ENCODE results near the gene DCTN3.

Gene DCTN3

GRCh38 chr9:34620061-34620994 is at the start of gene DCTN3:
DCTN3 (minus strand) TSS chr9:34620495; CDS start chr9:34620464, 31 bp downstream.
- peak; percentile 97 for DNase-seq

GRCh38 chr9:34665381-34666250 is 45.3 kb upstream of the DCTN3 start:
- DNase-seq = peak; percentile 98

- DNase-seq = no peak
Measured at GRCh38 chr9:34665067-34665380, 44.7 kb upstream of the DCTN3 start.

GRCh38 chr9:34664281-34665066 is 44.2 kb upstream of the DCTN3 start:
- peak; percentile 89 for DNase-seq

GRCh38 chr9:34663303-34663605 is 43.0 kb upstream of the DCTN3 start:
- DNase-seq = no peak

GRCh38 chr9:34662526-34663302 is 42.4 kb upstream of the DCTN3 start, which contains the start of gene CCL27:
CCL27 (minus strand) TSS chr9:34662657; CDS start chr9:34662633, 24 bp downstream.
- no peak for DNase-seq

- DNase-seq = no peak
Measured at GRCh38 chr9:34659592-34660253, 39.4 kb upstream of the DCTN3 start.

GRCh38 chr9:34658461-34658860 is 38.2 kb upstream of the DCTN3 start:
- DNase-seq = no peak

GRCh38 chr9:34656992-34657391 is 36.7 kb upstream of the DCTN3 start:
- no peak for DNase-seq

- no peak for DNase-seq
Measured at GRCh38 chr9:34655394-34655793, 35.1 kb upstream of the DCTN3 start.

GRCh38 chr9:34654323-34655051 is 34.2 kb upstream of the DCTN3 start:
- peak; percentile 82 for DNase-seq

GRCh38 chr9:34653151-34654072 is 33.1 kb upstream of the DCTN3 start:
- DNase-seq = peak; percentile 83

GRCh38 chr9:34652602-34653000 is 32.3 kb upstream of the DCTN3 start:
- no peak for DNase-seq

GRCh38 chr9:34651876-34652601 is 31.7 kb upstream of the DCTN3 start, which contains the start of gene IL11RA:
IL11RA (plus strand) TSS chr9:34652185; CDS start chr9:34655218, 3,033 bp downstream.
- DNase-seq = peak; percentile 73

- no peak for DNase-seq
Measured at GRCh38 chr9:34651321-34651720, 31.0 kb upstream of the DCTN3 start.

GRCh38 chr9:34650816-34651215 is 30.5 kb upstream of the DCTN3 start:
- no peak for DNase-seq

GRCh38 chr9:34648673-34649072 is 28.4 kb upstream of the DCTN3 start:
- DNase-seq = no peak

- no peak for DNase-seq
Measured at GRCh38 chr9:34647651-34648050, 27.4 kb upstream of the DCTN3 start.

- DNase-seq = no peak
Measured at GRCh38 chr9:34647084-34647403, 26.7 kb upstream of the DCTN3 start.

Measured in eye (tissue), 1 donor.